ENCODE data around the gene SFT2D3.
A peak's percentile ranks its signal among the peaks of the same experiment; 100 is the strongest.

DNA sequence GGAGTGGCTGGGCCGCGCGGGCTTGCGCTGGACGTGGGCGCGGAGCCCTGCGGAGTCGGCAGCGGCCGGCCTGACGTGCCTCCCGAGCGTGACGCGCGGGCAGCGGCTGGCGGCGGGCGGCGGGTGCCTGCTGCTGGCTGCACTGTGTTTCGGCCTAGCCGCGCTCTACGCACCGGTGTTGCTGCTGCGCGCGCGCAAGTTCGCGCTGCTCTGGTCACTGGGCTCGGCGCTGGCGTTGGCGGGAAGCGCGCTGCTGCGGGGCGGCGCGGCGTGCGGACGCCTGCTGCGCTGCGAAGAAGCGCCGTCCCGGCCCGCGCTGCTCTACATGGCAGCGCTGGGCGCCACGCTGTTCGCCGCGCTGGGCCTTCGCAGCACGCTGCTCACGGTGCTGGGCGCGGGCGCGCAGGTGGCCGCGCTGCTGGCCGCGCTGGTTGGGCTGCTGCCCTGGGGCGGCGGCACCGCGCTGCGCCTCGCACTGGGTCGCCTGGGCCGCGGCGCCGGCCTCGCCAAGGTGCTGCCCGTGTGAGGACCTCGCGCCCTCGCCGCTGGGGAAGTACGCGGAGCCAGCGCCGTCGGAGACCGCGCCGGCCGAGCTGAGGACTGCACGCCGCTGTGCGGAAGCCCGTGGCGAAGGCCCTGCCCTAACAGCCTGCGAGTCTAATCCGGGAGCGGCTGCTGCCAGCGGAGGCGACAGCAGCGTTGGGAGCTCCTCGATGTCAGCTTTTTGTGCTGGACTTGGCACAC, 526 bp downstream of the SFT2D3 start:
- TF ChIP-seq CTCF (IDR thresholded peaks at IDR 0.05; ENCODE audit: poor library complexity, severe bottlenecking) (peak; percentile 58), POLR2AphosphoS5 (IDR thresholded peaks at IDR 0.05) (peak; percentile 1), MXI1 (conservative IDR thresholded peaks at IDR 0.05; ENCODE audit: poor library complexity, severe bottlenecking) (peak; percentile 88), EZH2 (IDR thresholded peaks at IDR 0.05; ENCODE audit: borderline replicate concordance, insufficient read depth, low read length, poor library complexity, severe bottlenecking) (no peak), REST (IDR thresholded peaks at IDR 0.05; ENCODE audit: borderline replicate concordance) (no peak), RAD21 (conservative IDR thresholded peaks at IDR 0.05) (peak; percentile 25), EP300 (conservative IDR thresholded peaks at IDR 0.05; ENCODE audit: poor library complexity, severe bottlenecking) (peak; percentile 52)
